GM12892 (cell line): ENCODE measurements around the gene TEX11.
"Not testable (repeated sequence)": the region's sequence is repeated elsewhere in the genome, so short reads cannot be mapped to it uniquely, and the experiment has no call there.

Experiments
- POLR2A ChIP-seq: IDR thresholded peaks from 2 replicates; pipeline ENCODE4 v1.6.1; 2011; ENCODE audit warnings: low read depth, low read length, control low read depth
- POLR2AphosphoS5 ChIP-seq: IDR thresholded peaks from 2 replicates; pipeline ENCODE4 v1.6.1; 2011; ENCODE audit warnings: low read depth, low read length, control low read depth
- TAF1 ChIP-seq: IDR thresholded peaks from 2 replicates; pipeline ENCODE4 v1.6.1; 2011; ENCODE audit warnings: low read depth, mild to moderate bottlenecking, control low read depth, low read length, borderline replicate concordance

DNA sequence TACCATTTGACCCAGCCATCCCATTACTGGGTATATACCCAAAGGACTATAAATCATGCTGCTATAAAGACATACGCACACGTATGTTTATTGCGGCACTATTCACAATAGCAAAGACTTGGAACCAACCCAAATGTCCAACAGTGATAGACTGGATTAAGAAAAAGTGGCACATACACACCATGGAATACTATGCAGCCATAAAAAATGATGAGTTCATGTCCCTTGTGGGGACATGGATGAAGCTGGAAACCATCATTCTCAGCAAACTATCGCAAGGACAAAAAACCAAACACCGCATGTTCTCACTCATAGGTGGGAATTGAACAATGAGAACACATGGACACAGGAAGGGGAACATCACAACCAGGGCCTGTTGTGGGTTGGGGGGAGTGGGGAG, 174.7 kb downstream of the TEX11 start:
- TF ChIP-seq POLR2A, TAF1, POLR2AphosphoS5: not testable (repeated sequence)
